Stimulated activated CD4-positive, alpha-beta T cell treated with anti-CD3 and anti-CD28 coated beads, TNF-alpha, amount 100 ng/mL, for 24 hours (primary cell): ENCODE data around the gene RANBP17.

ENCODE experiments used
- DNase-seq, 3 experiments: peaks; one replicate each; pipeline ENCODE4 v3.0.0-alpha.2; 2020; ENCODE audit warnings: low read depth in 3 of 3

RANBP17 gene

DNA sequence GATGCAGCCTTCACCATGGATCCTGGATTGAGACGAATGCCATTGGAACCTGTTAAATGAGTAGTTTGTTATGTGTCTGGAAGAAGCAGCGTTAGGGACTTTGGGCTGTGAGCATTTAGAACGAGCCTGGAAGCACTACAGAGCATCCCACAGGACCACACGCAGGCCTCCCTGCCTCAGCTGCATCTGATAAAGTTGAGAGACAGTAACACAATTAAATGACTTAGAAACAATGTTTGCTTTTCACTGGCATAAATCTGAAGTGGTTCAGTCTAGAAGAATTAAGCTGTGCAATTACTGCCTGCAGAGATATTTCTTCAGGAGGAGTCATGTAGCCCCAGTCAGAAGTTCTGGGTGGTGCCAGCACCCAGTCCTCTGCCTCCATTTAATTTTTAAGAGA lies 437.4 kb downstream of the RANBP17 start:
- no peak for DNase-seq

- no peak for DNase-seq
Measured at GRCh38 chr5:171299851-171300250, 438.0 kb downstream of the RANBP17 start.

DNA sequence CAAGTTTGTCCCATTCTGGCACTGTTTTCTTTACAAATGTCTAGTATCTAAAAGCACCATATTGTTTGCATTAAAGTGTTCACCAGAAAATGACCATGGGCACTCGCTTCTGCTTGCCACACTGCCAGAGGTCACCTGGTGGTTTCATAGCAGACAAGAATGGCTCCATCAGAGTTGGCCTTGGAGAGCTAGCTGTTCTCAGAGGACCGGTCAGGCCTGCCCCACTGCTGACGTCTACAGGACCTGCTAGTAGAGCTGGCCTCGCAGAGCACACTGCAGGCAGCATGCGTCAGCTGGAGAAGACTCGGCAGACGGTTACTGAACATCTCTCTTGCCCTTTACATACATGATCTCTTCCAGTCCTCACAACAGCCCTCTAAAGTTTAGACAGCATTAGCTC lies 438.5 kb downstream of the RANBP17 start:
- no peak for DNase-seq

DNA sequence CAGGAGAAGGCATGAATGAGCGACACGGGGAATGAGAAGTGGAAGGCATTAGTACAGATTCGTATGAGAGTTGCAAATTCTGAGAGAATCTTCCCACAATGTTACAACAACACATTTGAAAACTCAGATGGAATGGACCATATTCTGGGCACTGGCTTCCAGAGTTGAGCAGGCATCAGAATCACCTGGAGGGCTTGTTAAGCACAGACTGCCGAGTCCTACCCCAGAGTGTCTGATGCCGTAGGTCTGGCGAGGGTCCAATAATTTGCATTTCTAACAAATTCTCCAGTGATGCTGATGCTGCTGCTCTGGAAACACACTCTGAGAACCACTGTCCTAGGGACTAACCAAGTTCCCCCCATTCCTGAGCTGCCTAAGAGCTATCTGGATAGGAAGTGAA lies 444.3 kb downstream of the RANBP17 start:
- DNase-seq, result no peak

DNA sequence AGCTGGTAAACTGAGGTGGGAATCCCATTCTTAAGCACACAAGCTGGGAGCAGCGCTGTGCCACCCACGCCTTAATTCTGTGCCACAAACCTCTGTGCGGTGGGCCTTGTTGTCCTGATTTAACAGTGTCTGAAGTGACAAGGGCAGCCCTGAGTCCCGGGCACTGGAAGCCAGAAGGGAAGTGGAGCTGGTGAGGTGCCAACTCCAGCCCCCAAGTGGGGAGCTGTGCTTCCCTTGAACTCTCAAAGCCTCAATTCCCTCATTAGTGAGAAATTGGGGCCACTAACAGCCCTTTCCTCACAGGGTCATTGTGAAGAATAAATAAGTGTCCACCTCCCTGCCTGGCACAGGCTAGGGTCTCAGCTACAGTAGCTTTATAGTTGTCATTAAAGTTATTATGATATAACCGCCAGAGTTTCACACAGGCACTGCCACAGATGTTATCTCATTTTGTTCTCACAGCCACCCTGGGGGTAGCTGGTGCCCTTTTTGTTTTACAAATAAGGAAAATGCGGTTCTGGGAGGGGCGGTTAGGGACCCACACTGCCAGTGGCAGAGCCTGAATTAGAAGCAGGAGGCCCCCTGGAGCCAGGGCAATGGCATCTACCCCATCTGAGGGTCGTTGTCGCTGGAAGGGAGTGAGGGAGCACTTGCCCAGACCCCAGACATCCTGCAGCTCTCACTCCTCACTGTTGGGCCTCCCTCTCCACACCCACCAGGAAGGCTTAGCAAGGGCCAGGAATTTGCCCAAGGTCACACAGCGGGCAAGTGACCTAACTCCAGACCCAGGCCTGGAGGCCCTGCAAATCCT lies 445.2 kb downstream of the RANBP17 start:
- no peak for DNase-seq

GRCh38 chr5:171307789-171308452 lies 446.1 kb downstream of the RANBP17 start:
- no peak for DNase-seq

GRCh38 chr5:171308453-171309275 lies 446.8 kb downstream of the RANBP17 start, which contains the start of gene TLX3:
Gene TLX3, plus strand, starts transcription at chr5:171309248. Its CDS starts 118 bp downstream, at chr5:171309366.
- no peak for DNase-seq

GRCh38 chr5:171309276-171310211 lies 447.7 kb downstream of the RANBP17 start:
- DNase-seq, result no peak

DNA sequence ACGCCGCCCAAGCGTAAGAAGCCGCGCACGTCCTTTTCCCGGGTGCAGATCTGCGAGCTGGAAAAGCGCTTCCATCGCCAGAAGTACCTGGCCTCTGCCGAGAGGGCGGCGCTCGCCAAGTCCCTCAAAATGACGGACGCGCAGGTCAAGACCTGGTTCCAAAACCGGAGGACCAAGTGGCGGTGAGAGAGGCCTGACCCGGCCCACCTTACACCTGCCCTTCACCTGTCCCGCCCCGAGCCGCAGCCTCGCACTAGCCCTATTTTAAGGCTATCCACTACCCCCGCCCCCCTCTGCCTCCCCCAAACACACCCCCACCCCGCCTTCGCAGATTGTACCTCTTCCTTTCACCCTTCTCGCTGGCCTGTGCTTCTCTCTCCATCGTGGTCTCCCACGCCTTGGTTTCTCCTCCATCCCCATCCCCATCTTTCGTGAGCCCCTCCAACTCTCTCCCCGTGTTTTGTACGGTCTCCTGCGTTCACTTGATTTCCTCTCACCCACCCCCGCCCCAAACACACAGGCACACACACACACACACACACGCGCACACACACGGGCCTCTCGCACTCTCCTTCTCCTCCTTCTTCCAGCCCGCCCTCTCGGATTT lies 448.5 kb downstream of the RANBP17 start:
- DNase-seq, result peak in 1 of 3 experiments; percentile 32

GRCh38 chr5:171310819-171311321 lies 449.1 kb downstream of the RANBP17 start:
- no peak for DNase-seq

DNA sequence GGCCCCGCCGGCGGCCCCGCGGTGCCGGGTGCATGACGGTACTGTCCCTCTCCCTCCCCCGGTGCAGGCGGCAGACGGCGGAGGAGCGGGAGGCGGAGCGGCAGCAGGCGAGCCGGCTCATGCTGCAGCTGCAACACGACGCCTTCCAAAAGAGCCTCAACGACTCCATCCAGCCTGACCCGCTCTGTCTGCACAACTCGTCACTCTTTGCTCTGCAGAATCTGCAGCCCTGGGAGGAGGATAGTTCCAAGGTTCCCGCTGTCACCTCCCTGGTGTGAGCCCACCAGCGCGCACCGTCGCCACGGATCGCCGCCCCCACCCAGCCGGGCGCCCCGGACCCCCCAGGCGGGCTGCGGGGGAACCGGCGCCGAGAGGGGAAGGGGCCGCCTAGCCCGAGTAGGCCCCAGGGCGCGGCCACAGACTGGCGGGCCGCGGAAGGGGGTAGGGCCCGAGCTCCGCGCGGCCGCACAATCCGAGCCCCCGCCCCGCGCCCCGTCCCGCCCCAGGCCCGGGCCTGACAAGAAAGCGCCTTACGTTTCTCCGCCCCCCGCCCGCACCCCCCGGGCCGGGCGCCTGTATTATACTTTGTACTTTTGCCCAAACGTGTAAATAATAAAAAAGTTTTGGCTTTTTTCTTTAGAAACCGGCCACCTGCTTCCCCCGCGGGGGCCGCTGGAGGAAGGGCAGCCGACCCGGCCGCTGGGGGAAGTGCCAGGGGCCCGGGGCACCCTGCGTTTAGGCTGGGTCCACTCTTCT lies 449.7 kb downstream of the RANBP17 start:
- DNase-seq, result no peak

GRCh38 chr5:171312129-171312974 lies 450.5 kb downstream of the RANBP17 start:
- DNase-seq, result no peak

GRCh38 chr5:171313481-171314206 lies 451.8 kb downstream of the RANBP17 start:
- DNase-seq, result no peak

DNA sequence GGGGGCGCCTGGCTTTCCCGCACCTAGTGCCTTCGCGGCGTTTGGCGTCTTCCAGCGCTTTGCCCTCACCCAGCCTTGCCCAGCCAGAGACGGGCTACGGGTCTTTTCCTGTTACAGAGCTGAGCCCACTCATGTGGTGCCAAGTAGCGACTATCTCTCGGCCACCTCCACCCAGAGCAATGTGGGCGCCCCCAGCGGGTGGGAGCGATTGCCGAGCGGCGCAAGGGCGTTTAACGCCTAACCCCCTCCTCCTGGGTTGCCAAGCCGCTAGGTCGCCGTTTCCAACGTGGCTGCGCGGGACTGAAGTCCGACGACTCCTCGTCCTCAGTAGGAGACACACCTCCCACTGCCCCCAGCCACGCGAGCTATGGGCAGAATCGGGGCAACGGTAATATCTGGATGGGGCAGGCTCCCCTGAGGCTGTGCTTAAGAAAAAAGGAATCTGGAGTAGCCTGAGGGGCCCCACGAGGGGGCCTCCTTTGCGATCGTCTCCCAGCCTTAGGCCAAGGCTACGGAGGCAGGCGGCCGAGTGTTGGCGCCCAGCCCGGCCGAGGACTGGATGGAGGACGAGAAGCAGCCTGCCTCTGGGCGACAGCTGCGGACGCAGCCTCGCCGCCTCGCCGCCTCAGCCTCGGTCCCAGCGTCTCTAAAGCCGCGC lies 453.0 kb downstream of the RANBP17 start:
- no peak for DNase-seq

GRCh38 chr5:171315386-171315891 lies 453.6 kb downstream of the RANBP17 start:
- DNase-seq, result no peak

- no peak for DNase-seq
Measured at GRCh38 chr5:171315925-171316257, 454.1 kb downstream of the RANBP17 start.
